K562 (cell line): ENCODE measurements around the gene GRAMD2A. TPM values are rescaled to one million over a fixed set of nuclear protein-coding genes. Genes with fewer than 3 reads are reported as not detected.

Experiments used
- ARID1B ChIP-seq: fragments of 450-650 bp; IDR thresholded peaks from 2 replicates; pipeline ENCODE4 v1.6.1; 2016; ENCODE audit warnings: antibody characterized with exemption, mild to moderate bottlenecking, inconsistent platforms
- ATF4 ChIP-seq: fragments of 450-650 bp; formaldehyde crosslinking; IDR thresholded peaks from 2 replicates; pipeline ENCODE4 v1.4.0; 2022; ENCODE audit warnings: mild to moderate bottlenecking, moderate library complexity
- BRF1 ChIP-seq: IDR thresholded peaks from 3 replicates; pipeline ENCODE4 v1.6.1; 2011; ENCODE audit warnings: borderline replicate concordance, mild to moderate bottlenecking; ENCODE audit not compliant: insufficient read length; ENCODE audit errors: extremely low read depth
- CEBPG ChIP-seq, 3 experiments: fragments of 200-800 bp in 1 of 3; sonication (Bioruptor generic) in 1 of 3; sonication (generic) in 1 of 3; formaldehyde crosslinking in 1 of 3; IDR thresholded peaks in 2 of 3; conservative IDR thresholded peaks in 1 of 3; 2 replicates each; pipeline versions ENCODE4 v1.6.1 to v1.8.0; 2016 to 2022; ENCODE audit warnings: missing compliant biosample characterization in 2 of 3, missing genetic modification characterization in 2 of 3, mild to moderate bottlenecking in 1 of 3, missing genetic modification reagents in 1 of 3
- EHMT2 ChIP-seq: fragments of 450-650 bp; IDR thresholded peaks from 2 replicates; pipeline ENCODE4 v1.6.1; 2018; ENCODE audit warnings: antibody characterized with exemption
- MECOM ChIP-seq: fragments of 250-450 bp; sonication (Bioruptor Pico); IDR thresholded peaks from 2 replicates; pipeline ENCODE4 v1.8.0; 2022; ENCODE audit warnings: inconsistent platforms
- RBBP5 ChIP-seq: fragments of 200-600 bp; sonication (generic); IDR thresholded peaks from 2 replicates; pipeline ENCODE4 v1.6.1; 2012; ENCODE audit warnings: borderline replicate concordance, mild to moderate bottlenecking, low read length, control low read depth, inconsistent platforms; ENCODE audit not compliant: insufficient read depth, poor library complexity, severe bottlenecking
- RBM25 ChIP-seq: fragments of 200-400 bp; formaldehyde crosslinking; IDR thresholded peaks from 2 replicates; pipeline ENCODE4 v1.6.1; 2018; ENCODE audit warnings: low read length, low read depth, moderate library complexity; ENCODE audit not compliant: severe bottlenecking
- SMAD4 ChIP-seq: fragments of 250-450 bp; sonication (Bioruptor Pico); conservative IDR thresholded peaks from 2 replicates; pipeline ENCODE4 v1.8.0; 2021; ENCODE audit warnings: inconsistent platforms, mild to moderate bottlenecking, moderate library complexity
- TAF9B ChIP-seq: fragments of 450-650 bp; IDR thresholded peaks from 2 replicates; pipeline ENCODE4 v1.6.1; 2018; ENCODE audit warnings: mild to moderate bottlenecking; ENCODE audit not compliant: partially characterized antibody
- TCF7 ChIP-seq: sonication (generic); IDR thresholded peaks from 2 replicates; pipeline ENCODE4 v1.6.1; 2016; ENCODE audit warnings: antibody characterized with exemption, borderline replicate concordance
- U2AF1 ChIP-seq: fragments of 200-400 bp; formaldehyde crosslinking; optimal IDR thresholded peaks from 2 replicates; pipeline ENCODE3; 2017; ENCODE audit warnings: mild to moderate bottlenecking, low read depth, low read length, moderate library complexity
- ZBED1 ChIP-seq: IDR thresholded peaks from 2 replicates; pipeline ENCODE4 v1.6.1; 2014
- ZFP30 ChIP-seq: fragments of 250-450 bp; sonication (Bioruptor Pico); IDR thresholded peaks from 2 replicates; pipeline ENCODE4 v1.8.0; 2022; ENCODE audit warnings: moderate library complexity, mild to moderate bottlenecking, inconsistent platforms, borderline replicate concordance
- ZFX ChIP-seq: sonication (generic); formaldehyde crosslinking; IDR thresholded peaks from 2 replicates; pipeline ENCODE4 v1.8.0; 2022; ENCODE audit warnings: mild to moderate bottlenecking, missing genetic modification reagents, moderate library complexity
- ZNF766 ChIP-seq: fragments of 200-800 bp; sonication (Bioruptor generic); conservative IDR thresholded peaks from 2 replicates; pipeline ENCODE4 v1.6.1; 2016; ENCODE audit warnings: missing genetic modification characterization, missing compliant biosample characterization
- polyA plus RNA-seq, 8 experiments: library from polyadenylated mRNA; depleted of rRNA in 4 of 8; stranded (reverse) in 5 of 8; unstranded in 3 of 8; fragments of >200 nt; fragmentation: Nextera tagmentation in 2 of 8; fragmentation: Illumina TruSeq in 1 of 8; extraction: Ambion mirVana in 2 of 8; extraction: Trizol in 1 of 8; gene quantifications; 2 replicates each; pipeline versions ENCODE4 v1.2.1 to v1.2.3, GENCODE V29; 2011 to 2014; ENCODE audit warnings: inconsistent platforms in 1 of 8, missing spikeins in 1 of 8
- total RNA-seq, 7 experiments: library from RNA; depleted of rRNA in 6 of 7; stranded (reverse); fragments of >200 nt in 6 of 7; fragmentation: Illumina TruSeq in 2 of 7; extraction: Trizol in 2 of 7; gene quantifications; 2 replicates each; pipeline versions ENCODE4 v1.2.1 to v1.2.3, GENCODE V29; 2011 to 2021; ENCODE audit warnings: low replicate concordance in 1 of 7
- TF ChIP-seq, protein P1 (sequence below), 2 experiments: IDR thresholded peaks; 2 replicates each; pipeline ENCODE4 v1.6.1; 2011; ENCODE audit warnings: borderline replicate concordance in 1 of 2, control low read depth in 1 of 2, low read depth in 1 of 2, low read length in 1 of 2, mild to moderate bottlenecking in 1 of 2, mixed read lengths in 1 of 2, moderate library complexity in 1 of 2; ENCODE audit not compliant: insufficient read depth in 1 of 2, insufficient read length in 1 of 2, poor library complexity in 1 of 2, severe bottlenecking in 1 of 2; ENCODE audit errors: extremely low read depth in 1 of 2

GRAMD2A gene
- total and polyA plus RNA-seq, 9 of the 15 experiments (the other 6 are each of a cell fraction or from before 2014, with no cell fraction given), result 0.08 to 0.22 TPM; not detected in 7

DNA sequence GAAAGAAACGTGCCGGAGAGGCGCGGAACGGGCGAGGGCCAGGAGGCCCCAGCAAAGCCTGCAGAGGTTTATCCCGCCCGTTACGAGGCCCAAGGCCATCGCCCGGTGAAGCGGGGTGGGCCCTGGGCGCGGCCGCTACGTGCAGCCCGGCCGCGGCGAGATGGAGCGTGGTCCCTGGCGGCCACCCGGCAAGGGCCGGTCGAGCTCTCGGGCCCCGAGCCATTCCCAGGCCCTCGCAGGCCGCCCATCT lies 32.3 kb upstream of the GRAMD2A start (continued):
- TF ChIP-seq ZFP30 (CRISPR knock-in tag) (no peak), RBM25 (no peak), ZBED1 (no peak), U2AF1 (no peak), CEBPG (CRISPR knock-in tag; IDR thresholded peaks at IDR 0.05) (no peak), CEBPG (tag; conservative IDR thresholded peaks at IDR 0.05 in 1 of 2, IDR thresholded peaks at IDR 0.05 in 1 of 2) (no peak), TAF9B (no peak), ZNF766 (CRISPR knock-in tag) (no peak), EHMT2 (no peak), BRF1 (no peak), ZFX (CRISPR knock-in tag) (peak; percentile 64), ARID1B (no peak), MECOM (CRISPR knock-in tag) (no peak), SMAD4 (no peak), ATF4 (no peak), TCF7 (no peak), RBBP5 (peak; percentile 64)
- TF ChIP-seq, protein P1, sequence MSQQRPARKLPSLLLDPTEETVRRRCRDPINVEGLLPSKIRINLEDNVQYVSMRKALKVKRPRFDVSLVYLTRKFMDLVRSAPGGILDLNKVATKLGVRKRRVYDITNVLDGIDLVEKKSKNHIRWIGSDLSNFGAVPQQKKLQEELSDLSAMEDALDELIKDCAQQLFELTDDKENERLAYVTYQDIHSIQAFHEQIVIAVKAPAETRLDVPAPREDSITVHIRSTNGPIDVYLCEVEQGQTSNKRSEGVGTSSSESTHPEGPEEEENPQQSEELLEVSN (IDR thresholded peaks at IDR 0.05; ENCODE audit: borderline replicate concordance in 1 of 2, extremely low read depth in 1 of 2, insufficient read depth in 1 of 2, insufficient read length in 1 of 2, low read depth in 1 of 2, low read length in 1 of 2, poor library complexity in 1 of 2, severe bottlenecking in 1 of 2), result peak in 1 of 2 experiments; percentile 41
